ENCODE results near the gene NDUFS8. TPM values are rescaled to one million over a fixed set of nuclear protein-coding genes. Genes with fewer than 3 reads are reported as not detected.

The NDUFS8 gene
- total RNA-seq, 2 donors from 2014 or later, result 128 to 129 TPM

DNA sequence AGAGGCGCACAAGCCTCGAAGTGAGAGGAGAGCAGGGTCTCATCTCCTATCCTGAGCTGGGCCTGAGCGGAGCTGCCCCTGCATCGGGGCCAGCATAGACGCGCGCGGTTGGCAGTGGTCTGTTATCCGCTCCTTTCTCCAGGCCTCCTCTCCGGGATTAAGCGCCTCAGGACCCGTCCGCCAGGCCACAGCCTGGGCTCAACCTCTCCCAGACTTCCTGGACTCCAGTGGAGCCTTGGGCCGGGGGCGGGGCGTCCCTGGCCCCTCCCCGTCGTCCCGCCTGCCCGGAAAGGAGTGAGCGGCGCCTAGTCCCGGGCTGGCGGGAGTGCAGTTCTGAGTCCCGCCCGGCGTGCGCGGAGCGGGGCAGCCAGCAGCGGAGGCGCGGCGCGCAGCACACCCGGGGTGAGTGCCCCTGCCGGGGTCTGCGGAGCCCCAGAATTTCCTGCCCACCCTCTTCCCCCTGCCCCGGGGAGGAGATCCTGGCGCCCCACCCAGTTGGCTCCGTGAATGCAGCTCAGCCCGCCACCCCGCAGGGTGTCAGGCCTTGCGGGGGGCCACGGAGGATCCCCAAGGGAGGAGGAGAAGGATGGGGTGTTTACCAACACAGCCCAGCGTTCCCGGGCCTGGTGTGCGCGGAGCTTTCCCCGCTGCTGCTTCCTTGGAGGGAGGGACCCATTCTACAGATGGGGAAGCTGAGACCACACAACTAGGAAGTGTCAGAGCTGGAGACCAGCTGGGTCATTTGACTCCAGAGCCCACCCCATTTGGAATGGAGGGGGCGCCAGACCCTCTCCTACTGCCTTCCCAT, 8.4 kb downstream of the NDUFS8 start, which contains the start of gene TCIRG1:
Gene TCIRG1 (plus strand): TSS at position 308 of the 808 bp plus-strand sequence. CDS start 2,247 bp downstream, outside the sequence.
- H3K4me1 Mint-ChIP-seq (ENCODE audit: low read depth), result peaks cover 24% of the 10 kb centered on the region
- no peaks in the 10 kb centered on the region for H3K27me3 Mint-ChIP-seq (ENCODE audit: low read depth)
- DNase-seq, result peak; percentile 69 to 75
- H3K9me3 Mint-ChIP-seq, result no peaks in the 10 kb centered on the region
- peak within 1 kb of the TSS; percentile 94 for H3K27ac Mint-ChIP-seq
- H3K36me3 Mint-ChIP-seq (ENCODE audit: insufficient read depth in 2 of 2), result no peaks in the 10 kb centered on the region
- peak within 1 kb of the TSS; percentile 87 to 95 for H3K4me3 Mint-ChIP-seq
- peak; percentile 72 to 77 for ATAC-seq (replicated peaks in 1 of 2)

DNA sequence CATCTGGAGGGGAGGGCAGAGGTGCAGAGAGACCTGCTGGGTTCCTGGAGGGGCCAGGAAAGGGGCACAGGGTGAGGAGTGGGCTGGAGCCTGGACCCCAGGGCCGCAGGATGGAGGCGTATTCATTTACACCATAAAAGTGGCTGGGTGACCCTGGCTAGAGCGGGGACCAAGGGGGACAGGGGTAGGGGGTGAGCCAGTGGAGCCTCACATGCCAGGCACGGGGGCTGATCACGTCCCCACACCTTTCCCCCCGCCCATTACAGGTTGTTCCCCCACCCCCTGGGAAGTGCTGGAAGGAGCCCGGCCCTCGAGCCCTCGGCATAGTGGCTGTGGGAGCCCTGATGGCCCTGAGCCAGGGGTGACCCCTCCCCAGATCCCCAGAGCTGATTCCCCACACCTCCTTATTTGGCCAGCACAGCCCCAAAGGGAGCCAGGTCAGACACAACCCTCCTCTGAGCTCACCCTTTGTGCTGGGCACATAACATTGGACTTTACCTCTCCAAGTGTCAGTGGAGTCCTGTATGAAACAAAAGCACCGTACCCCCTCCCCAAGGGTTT, 9.1 kb downstream of the NDUFS8 start:
- ATAC-seq (replicated peaks in 1 of 2) (peak; percentile 12 to 14), DNase-seq (peak in 1 of 2 donors; percentile 26)
- H3K4me1 Mint-ChIP-seq (ENCODE audit: low read depth), result peaks cover 24% of the 10 kb centered on the region
- H3K4me3 Mint-ChIP-seq, result peak overlapping the region; percentile 87 to 95
- no peaks in the 10 kb centered on the region for H3K9me3 Mint-ChIP-seq
- H3K27ac Mint-ChIP-seq, result peak overlapping the region; percentile 94
- no peaks in the 10 kb centered on the region for H3K36me3 Mint-ChIP-seq (ENCODE audit: insufficient read depth in 2 of 2)
- H3K27me3 Mint-ChIP-seq (ENCODE audit: low read depth), result no peaks in the 10 kb centered on the region

DNA sequence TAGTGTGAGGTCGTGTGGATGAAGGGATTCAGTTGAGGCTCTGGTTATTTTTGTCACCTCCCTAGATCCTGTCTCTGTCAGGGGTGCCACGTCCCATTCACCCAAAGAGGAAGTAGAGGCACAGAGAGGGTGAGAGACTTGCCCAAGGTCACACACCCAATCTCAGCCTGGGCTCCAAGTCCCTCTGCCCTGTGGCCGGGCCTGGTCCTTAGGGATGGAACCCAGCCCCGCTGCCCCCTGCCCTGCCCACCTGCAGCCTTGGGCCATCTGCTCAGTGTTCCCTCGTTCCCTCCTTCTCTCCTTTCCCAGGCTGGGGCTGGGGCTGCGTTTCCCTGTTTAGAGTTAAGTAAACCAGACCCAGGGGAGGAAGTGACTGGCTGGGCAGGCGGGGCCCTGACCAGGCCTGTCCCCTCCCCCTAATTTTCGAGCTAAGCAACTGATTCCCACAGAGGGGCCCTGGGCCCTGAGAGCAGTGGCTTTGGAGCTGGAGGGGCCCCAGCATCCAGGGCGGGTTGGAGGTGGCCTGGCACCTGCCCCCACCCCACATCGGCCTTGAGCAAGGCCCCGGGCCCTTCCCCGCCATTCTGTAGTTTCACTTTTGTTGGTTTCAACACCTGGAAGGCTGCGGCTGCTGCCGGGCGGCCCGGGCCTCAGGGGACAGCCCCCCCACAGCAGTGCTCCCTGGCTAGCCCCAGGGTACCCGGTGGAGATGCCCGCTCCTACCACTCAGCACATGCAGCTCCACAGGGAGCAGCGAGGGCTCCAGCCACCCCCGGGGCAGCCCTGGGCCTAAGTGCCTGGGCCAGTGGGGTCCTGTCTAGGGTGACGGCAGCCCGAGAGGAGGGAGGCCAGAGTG, 9.8 kb downstream of the NDUFS8 start:
- Mint-ChIP-seq H3K4me1 (ENCODE audit: low read depth) (peaks cover 24% of the 10 kb centered on the region), H3K9me3 (no peaks in the 10 kb centered on the region), H3K36me3 (ENCODE audit: insufficient read depth in 2 of 2) (no peaks in the 10 kb centered on the region), H3K27me3 (ENCODE audit: low read depth) (no peaks in the 10 kb centered on the region), H3K27ac (peak overlapping the region; percentile 94), H3K4me3 (peak overlapping the region; percentile 87 to 95)
- DNase-seq (peak; percentile 64 to 71), ATAC-seq (replicated peaks in 1 of 2) (peak; percentile 53 to 60)

DNA sequence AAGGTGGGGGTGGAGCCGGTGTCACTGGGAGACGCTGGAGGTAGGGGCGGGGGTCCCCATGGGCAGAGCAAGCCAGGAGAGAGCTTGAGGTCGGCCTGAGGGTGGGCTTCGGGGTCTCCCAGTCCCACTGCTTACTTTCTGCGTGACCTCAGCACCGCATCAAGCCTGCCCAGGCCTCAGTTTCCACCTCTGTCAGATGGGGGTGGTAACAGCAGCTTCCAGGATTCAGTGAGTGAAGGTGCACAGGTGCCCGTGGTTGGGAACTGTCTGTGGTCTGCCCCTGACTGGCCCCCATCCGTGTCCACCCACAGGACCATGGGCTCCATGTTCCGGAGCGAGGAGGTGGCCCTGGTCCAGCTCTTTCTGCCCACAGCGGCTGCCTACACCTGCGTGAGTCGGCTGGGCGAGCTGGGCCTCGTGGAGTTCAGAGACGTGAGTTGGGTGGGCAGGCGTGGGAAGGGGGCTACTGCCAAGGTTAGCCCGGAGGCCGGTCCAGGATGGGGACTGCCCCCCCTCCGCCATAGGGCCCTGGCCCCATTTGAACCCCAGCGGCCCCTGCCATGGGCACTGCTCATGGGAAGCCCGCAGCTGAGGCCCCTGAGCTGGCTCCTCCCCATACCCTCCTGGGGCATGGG, 10.6 kb downstream of the NDUFS8 start:
- Mint-ChIP-seq H3K27ac (peak overlapping the region; percentile 94), H3K9me3 (no peaks in the 10 kb centered on the region), H3K36me3 (ENCODE audit: insufficient read depth in 2 of 2) (no peaks in the 10 kb centered on the region), H3K4me3 (peak overlapping the region; percentile 87 to 95), H3K4me1 (ENCODE audit: low read depth) (peaks cover 24% of the 10 kb centered on the region), H3K27me3 (ENCODE audit: low read depth) (no peaks in the 10 kb centered on the region)
- ATAC-seq (replicated peaks in 1 of 2), result no peak
- DNase-seq, result no peak

DNA sequence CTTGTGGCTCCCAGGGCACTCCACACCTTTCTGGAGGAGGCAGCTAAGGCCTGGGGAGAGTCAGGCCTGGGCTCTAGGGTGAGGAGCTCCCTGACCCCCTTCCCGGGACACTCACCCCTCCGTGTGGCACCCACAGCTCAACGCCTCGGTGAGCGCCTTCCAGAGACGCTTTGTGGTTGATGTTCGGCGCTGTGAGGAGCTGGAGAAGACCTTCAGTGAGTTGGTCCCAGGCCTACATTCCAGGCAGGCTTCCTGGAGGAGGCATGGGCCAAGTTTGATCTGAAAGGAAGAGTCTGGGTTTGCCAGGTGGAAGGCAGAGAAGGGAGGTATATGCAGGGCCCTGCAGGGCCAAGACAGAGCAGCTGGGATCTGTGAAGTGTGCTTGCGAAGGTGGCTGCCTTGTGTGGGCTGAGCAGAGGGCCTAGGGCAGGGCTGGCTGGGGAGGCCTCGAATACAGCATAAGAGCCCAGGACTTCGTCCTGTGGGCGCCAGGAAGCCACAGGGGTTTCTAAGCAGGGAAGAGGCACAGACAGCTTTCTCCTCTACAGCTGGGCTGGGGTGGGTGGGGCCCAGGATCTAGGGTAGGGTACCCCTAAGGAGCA, 11.2 kb downstream of the NDUFS8 start:
- peaks cover 22% of the 10 kb centered on the region for H3K4me1 Mint-ChIP-seq (ENCODE audit: low read depth)
- no peaks in the 10 kb centered on the region for H3K9me3 Mint-ChIP-seq
- no peaks in the 10 kb centered on the region for H3K36me3 Mint-ChIP-seq (ENCODE audit: insufficient read depth in 2 of 2)
- peak overlapping the region; percentile 43 for H3K27ac Mint-ChIP-seq
- no peaks in the 10 kb centered on the region for H3K27me3 Mint-ChIP-seq (ENCODE audit: low read depth)
- DNase-seq (no peak), ATAC-seq (replicated peaks in 1 of 2) (no peak)
- peak overlapping the region; percentile 6 to 11 for H3K4me3 Mint-ChIP-seq

DNA sequence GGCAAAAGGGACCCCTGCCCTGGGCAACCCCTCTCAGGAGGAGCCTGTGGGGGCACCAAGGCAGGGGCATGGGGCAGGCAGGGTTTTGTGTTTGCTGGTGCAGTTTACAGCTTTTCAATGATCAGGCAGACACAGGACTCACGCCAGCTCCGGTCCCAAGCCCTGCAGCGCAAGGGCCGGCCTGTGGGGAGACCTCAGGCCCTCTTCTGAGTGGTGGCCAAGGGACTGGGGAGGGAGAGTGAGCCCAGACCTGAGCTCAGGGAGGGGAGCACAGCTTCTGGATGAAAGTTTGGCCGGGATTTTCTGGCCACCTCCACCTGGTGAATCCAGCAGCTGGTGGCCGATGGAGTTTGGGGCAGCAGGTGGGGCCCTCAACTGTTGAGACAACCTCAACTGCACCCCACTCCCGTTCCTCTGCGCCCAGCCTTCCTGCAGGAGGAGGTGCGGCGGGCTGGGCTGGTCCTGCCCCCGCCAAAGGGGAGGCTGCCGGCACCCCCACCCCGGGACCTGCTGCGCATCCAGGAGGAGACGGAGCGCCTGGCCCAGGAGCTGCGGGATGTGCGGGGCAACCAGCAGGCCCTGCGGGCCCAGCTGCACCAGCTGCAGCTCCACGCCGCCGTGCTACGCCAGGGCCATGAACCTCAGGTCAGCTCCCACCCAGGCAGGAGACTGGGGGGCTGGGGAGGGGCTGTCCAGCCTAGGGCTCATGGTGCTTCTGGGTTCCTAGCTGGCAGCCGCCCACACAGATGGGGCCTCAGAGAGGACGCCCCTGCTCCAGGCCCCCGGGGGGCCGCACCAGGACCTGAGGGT, 11.9 kb downstream of the NDUFS8 start:
- H3K4me3 Mint-ChIP-seq, result no peak overlapping the region
- no peaks in the 10 kb centered on the region for H3K9me3 Mint-ChIP-seq
- ATAC-seq (replicated peaks in 1 of 2) (no peak), DNase-seq (no peak)
- no peak overlapping the region for H3K27ac Mint-ChIP-seq
- no peaks in the 10 kb centered on the region for H3K36me3 Mint-ChIP-seq (ENCODE audit: insufficient read depth in 2 of 2)
- peaks cover 16% of the 10 kb centered on the region for H3K4me1 Mint-ChIP-seq (ENCODE audit: low read depth)
- no peaks in the 10 kb centered on the region for H3K27me3 Mint-ChIP-seq (ENCODE audit: low read depth)

DNA sequence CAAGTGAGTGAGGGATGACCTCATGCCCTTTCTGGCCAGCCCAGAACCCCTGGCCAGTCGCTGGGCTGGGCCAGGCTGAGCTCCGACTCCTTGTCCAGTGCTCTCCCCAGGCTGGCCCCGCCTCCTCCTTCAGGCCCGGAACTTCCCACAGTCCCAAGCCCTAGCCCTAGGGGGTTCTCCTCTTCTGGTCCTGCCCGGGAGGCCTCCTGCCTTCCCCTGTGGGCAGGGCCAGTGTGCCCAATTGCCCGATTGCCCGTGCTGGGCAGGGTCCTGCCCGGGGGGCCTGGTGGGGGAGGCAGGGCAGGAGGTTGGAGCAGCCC, 12.5 kb downstream of the NDUFS8 start:
- no peaks in the 10 kb centered on the region for H3K36me3 Mint-ChIP-seq (ENCODE audit: insufficient read depth in 2 of 2)
- H3K4me3 Mint-ChIP-seq, result no peak overlapping the region
- no peak for DNase-seq
- no peak overlapping the region for H3K27ac Mint-ChIP-seq
- no peaks in the 10 kb centered on the region for H3K27me3 Mint-ChIP-seq (ENCODE audit: low read depth)
- H3K9me3 Mint-ChIP-seq, result no peaks in the 10 kb centered on the region
- H3K4me1 Mint-ChIP-seq (ENCODE audit: low read depth), result peaks cover 16% of the 10 kb centered on the region
- no peak for ATAC-seq (replicated peaks in 1 of 2)

DNA sequence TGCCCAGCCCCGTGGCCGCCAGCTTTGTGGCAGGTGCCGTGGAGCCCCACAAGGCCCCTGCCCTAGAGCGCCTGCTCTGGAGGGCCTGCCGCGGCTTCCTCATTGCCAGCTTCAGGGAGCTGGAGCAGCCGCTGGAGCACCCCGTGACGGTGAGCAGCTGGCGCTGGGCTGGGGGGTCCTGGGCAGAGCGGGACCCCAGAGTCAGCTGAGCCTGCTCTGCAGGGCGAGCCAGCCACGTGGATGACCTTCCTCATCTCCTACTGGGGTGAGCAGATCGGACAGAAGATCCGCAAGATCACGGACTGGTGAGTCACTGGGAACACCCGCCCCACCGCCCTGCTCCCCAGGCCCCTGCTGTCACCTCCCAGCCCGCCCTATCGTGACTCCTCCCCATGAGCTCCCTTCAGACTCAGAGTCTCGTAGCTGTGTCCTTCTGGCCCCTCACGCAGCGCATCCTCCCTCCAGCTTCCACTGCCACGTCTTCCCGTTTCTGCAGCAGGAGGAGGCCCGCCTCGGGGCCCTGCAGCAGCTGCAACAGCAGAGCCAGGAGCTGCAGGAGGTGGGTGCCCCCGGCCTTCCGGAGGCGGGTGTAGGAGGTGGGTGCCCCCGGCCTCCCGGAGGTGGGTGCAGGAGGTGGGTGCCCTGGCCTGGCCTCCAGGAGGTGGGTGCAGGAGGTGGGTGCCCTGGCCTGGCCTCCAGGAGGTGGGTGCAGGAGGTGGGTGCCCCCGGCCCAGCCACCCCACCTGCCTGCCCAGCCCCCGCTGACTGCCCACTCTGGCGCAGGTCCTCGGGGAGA, 13.1 kb downstream of the NDUFS8 start:
- Mint-ChIP-seq H3K27me3 (ENCODE audit: low read depth) (no peaks in the 10 kb centered on the region), H3K9me3 (no peaks in the 10 kb centered on the region), H3K4me3 (no peak overlapping the region), H3K27ac (no peak overlapping the region), H3K4me1 (ENCODE audit: low read depth) (peaks cover 16% of the 10 kb centered on the region), H3K36me3 (ENCODE audit: insufficient read depth in 2 of 2) (no peaks in the 10 kb centered on the region)
- DNase-seq (no peak), ATAC-seq (replicated peaks in 1 of 2) (no peak)

DNA sequence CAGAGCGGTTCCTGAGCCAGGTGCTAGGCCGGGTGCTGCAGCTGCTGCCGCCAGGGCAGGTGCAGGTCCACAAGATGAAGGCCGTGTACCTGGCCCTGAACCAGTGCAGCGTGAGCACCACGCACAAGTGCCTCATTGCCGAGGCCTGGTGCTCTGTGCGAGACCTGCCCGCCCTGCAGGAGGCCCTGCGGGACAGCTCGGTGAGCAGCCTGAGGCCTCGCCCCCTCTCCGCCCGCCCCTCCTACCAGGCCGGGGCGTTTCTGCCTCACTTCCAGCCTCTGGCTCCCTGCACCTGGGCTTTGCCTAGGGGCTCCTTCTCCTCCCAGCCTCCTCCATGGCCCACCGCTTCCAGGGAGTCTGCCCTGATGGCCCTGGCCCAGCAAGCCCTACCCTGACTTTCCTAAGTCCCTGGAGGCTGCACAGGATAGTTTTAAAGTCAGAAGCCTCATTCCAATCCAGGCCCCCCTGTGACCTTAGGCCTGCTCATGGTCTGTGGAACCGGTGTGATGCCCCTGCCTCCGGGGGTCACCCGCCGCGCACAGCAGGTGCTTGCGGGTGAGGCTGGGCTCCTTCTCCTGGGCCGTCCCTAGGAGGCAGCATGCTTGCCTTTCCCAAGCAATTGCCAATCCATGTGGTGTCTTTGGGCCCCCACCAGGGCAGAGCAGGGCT, 13.8 kb downstream of the NDUFS8 start:
- Mint-ChIP-seq H3K27me3 (ENCODE audit: low read depth) (no peaks in the 10 kb centered on the region), H3K4me1 (ENCODE audit: low read depth) (peaks cover 16% of the 10 kb centered on the region), H3K27ac (no peak overlapping the region), H3K36me3 (ENCODE audit: insufficient read depth in 2 of 2) (no peaks in the 10 kb centered on the region), H3K4me3 (no peak overlapping the region), H3K9me3 (no peaks in the 10 kb centered on the region)
- no peak for ATAC-seq (replicated peaks in 1 of 2)
- no peak for DNase-seq

DNA sequence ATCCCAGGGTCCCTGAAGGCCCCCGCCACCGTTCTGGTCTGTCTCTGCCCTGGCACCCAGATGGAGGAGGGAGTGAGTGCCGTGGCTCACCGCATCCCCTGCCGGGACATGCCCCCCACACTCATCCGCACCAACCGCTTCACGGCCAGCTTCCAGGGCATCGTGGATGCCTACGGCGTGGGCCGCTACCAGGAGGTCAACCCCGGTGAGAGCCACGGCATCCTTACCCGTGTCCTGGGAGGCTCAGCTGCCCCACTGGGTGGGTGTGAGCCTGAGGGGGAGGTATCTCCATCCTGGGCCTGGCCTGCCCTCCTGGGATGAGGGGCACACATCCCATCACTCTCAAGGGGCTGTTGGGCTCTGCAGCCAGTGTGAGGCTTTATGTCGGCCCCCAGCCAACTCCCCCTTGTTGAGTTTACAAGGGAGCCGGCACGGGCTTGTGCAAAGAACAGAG, 14.4 kb downstream of the NDUFS8 start:
- H3K4me3 Mint-ChIP-seq, result no peak overlapping the region
- peaks cover 13% of the 10 kb centered on the region for H3K4me1 Mint-ChIP-seq (ENCODE audit: low read depth)
- no peaks in the 10 kb centered on the region for H3K36me3 Mint-ChIP-seq (ENCODE audit: insufficient read depth in 2 of 2)
- no peak for DNase-seq
- no peaks in the 10 kb centered on the region for H3K27me3 Mint-ChIP-seq (ENCODE audit: low read depth)
- H3K27ac Mint-ChIP-seq, result no peak overlapping the region
- no peaks in the 10 kb centered on the region for H3K9me3 Mint-ChIP-seq
- no peak for ATAC-seq (replicated peaks in 1 of 2)

Data from activated T-cell treated with anti-CD3 and anti-CD28 coated beads, Interleukin-2, amount 50 U/mL, for 72 hours (primary cell).